Activated T-cell treated with anti-CD3 and anti-CD28 coated beads for 24 hours (primary cell): Measurements from ENCODE around the gene MCOLN3.
"Not testable (repeated sequence)": the region's sequence is repeated elsewhere in the genome, so short reads cannot be mapped to it uniquely, and the experiment has no call there.

Experiments
- DNase-seq: peaks from one replicate; pipeline ENCODE4 v3.0.0-alpha.2; 2020; ENCODE audit warnings: low read depth

MCOLN3 gene

GRCh38 chr1:85049735-85050166, 1.5 kb upstream of the MCOLN3 start:
- DNase-seq: no peak

- DNase-seq: no peak
These were observed 616 bp downstream of the MCOLN3 start for GRCh38 chr1:85047472-85048295.

- no peak for DNase-seq
These were observed 1.2 kb downstream of the MCOLN3 start for GRCh38 chr1:85047144-85047471.

- no peak for DNase-seq
These were observed 5.9 kb downstream of the MCOLN3 start for GRCh38 chr1:85042413-85042812.

DNA sequence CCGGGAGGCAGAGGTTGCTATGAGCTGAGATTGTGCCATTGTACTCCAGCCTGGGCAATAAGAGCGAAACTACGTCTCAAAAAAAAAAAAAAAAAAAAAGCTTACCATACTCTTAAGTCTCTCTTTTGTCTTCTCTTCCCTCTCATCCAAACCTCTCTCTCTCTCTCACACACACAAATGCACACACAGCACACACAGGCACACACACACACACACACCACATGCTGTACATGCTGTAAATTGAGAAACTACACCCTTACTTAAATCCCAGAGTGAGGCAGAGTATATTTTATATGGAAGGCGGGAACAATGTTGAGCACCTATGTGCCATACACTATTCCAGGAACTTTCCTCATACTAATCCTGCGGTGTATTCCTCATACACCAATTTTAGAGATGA, 6.5 kb downstream of the MCOLN3 start:
- DNase-seq: no peak

GRCh38 chr1:85033221-85033620, 15.1 kb downstream of the MCOLN3 start:
- DNase-seq: no peak

DNA sequence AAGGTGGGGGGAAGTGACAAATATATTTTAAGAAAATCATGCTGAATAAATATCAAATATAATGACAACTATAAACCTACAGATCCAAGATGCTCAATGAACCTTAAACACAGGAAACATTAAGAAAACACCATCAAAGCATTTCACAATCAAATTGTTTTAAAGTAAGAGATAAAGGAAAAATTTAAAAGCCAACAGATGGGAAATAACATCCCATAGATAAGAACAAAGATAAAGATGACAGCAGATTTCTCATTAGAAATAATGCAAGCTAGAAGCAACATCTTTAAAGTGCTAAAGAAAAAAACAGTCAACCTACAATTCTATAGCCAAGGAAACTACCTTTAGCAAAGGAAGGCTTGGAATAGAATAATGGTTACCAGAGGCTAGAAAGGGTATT, 17.8 kb downstream of the MCOLN3 start:
- no peak for DNase-seq

DNA sequence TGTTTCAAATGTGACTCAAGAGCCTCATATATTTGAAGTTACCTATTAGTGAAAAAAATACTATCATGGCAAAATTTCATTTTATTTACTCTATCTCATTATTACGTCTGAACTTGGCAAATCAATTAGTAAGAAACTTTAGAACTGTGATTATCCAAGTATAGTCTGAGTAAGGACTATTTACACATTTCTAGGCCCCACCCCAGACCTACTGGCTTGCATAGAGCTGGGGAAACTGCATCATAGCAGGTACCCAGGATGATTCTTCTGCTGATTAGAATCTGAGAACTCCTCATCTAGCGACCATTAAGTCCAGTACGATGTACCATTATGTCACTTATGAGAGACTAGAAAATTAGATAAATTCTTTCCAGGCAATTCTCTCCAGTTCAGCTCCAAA, 20.1 kb downstream of the MCOLN3 start:
- DNase-seq: no peak

DNA sequence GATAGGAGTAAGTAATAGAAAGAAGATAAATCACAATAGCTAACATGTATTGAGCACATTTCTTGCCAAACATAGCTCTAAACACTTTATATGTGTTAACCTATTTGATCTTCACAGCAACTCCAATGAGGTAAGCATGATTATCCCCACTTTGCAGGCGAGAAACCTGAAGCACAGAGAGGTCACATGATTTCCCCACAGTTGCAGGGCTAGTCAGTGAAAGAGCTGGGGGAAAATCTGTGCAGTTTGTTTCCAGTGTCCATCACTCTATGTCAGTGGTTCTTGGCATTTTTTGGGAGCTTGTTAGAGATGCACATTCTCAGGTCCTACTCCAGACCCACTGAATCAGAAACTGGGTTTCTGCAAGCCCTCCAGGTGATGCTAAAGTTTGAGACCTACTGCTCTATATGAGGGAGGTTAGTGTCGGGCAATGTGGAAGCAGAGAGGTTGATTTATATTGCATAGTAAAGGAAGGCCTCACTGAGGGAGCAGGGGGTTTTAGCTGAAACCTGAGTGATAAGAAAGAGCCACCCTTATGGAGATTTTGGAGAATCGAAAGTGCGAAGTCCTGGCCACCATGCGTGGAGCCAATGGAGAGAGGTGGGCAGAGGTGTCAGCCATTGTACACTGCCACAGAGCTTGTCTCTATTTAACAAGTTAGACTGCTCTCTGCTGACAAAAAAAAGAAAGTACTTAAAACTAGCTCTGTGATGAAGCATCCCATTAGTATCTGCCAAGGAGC, 20.9 kb downstream of the MCOLN3 start:
- no peak for DNase-seq

DNA sequence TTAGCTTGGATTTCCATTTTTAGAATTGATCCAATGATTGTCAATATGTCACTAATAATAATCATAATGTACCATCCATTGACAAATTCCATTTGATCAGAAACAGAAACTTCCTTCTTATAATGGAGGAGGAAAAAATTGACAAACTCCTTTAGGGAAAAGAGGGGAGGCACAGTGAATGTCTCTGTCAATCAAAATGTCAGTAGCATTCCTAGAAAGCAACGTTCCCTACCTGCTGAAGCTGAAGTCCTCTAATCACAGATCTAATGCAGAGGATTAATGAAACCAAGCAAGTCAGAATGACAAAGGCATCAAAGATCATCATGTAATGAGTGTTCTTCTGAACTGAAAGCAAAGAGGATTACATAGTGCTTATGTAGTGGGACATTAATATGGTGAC, 22.4 kb downstream of the MCOLN3 start:
- no peak for DNase-seq

DNA sequence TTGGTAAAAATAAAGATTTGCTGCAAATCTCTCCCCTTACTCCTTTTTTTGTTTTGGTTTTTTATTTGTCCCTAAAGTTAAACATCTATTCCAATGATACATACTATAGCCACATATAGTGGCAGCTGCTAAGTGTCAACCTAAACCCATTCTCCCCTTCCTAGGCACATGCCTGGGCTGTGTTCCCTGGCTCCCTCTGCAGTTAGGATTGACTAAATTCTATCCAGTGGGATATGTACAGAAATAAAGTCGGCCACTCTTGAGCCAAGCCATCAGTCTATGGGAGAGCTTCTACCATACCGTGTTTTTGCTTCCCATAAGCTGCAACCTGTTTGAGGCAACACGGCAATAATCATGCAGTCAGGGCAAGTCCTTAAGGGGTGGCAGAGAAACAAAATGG, 23.6 kb downstream of the MCOLN3 start:
- DNase-seq: no peak

GRCh38 chr1:85022700-85023099, 25.6 kb downstream of the MCOLN3 start:
- DNase-seq: no peak

GRCh38 chr1:85019994-85020393, 28.3 kb downstream of the MCOLN3 start:
- DNase-seq: no peak

DNA sequence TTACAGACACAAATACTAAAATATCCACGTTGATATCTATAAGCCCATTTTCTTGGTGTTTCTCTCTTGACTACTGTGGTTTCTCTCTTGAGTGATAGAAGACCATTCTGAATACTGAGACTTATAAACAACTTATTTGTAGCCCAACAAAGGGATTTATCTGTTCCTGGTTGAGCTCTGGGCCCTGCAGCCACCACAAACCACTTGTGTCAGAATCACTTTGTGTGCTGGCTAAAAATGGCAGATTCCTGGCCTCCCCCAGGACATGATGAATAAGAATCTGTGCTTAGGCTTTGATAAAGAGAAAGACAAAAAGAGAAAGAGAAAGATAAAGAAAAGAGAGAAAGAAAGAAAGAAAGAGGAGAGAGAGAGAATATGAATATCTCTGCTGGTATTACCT, 32.5 kb downstream of the MCOLN3 start:
- no peak for DNase-seq

GRCh38 chr1:85005641-85006040, 42.7 kb downstream of the MCOLN3 start:
- DNase-seq: not testable (repeated sequence)

GRCh38 chr1:85001742-85002141, 46.6 kb downstream of the MCOLN3 start:
- no peak for DNase-seq

GRCh38 chr1:84998642-84999280, 49.5 kb downstream of the MCOLN3 start:
- peak; percentile 46 for DNase-seq

GRCh38 chr1:84997667-84998600, 50.4 kb downstream of the MCOLN3 start:
- DNase-seq: no peak

DNA sequence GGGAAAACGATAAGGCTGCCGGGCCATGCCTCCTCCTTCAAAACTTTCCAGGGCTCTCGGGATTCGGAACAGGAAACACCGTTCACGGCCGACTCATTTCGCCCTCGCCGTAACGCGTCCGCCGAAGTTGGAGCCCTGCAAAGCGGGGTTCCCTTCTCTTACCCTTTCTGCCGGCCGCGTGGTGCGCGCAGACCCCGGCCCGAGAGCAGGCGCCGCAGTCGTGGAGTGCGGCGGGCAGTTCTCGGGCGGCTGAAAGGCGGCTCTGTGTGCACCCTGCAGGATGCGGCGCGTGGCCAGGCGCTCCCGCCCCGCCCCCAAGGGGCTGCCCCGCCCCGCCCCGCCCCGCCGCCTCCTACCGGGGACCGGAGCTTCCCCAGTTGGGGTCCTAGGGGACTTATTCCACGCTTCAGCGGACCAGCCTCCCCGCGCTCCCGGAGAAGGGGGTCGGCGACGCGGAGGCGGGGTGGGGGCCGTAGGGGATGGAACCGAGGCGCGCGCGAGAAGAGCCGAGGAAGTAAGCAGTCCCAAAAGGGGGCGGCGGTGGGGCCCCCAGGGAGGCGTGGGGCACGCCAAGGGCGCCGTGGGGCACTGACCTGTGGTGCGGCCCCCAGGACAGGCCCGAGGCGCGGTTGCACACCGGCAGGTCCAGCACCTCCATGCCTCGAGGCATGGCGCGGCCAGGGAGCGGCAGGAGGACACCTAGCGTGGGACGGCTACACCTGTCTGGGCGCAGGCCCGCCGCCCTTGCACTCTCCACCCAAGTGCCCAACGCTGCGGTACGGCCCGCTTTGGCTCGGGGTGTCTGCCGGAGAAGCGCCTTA, 51.2 kb downstream of the MCOLN3 start, which contains the start of gene MCOLN2:
TSS of gene MCOLN2 (minus strand) at position 268 of the 821 bp plus-strand sequence. CDS start at position 27, 241 bp downstream.
- no peak for DNase-seq

DNA sequence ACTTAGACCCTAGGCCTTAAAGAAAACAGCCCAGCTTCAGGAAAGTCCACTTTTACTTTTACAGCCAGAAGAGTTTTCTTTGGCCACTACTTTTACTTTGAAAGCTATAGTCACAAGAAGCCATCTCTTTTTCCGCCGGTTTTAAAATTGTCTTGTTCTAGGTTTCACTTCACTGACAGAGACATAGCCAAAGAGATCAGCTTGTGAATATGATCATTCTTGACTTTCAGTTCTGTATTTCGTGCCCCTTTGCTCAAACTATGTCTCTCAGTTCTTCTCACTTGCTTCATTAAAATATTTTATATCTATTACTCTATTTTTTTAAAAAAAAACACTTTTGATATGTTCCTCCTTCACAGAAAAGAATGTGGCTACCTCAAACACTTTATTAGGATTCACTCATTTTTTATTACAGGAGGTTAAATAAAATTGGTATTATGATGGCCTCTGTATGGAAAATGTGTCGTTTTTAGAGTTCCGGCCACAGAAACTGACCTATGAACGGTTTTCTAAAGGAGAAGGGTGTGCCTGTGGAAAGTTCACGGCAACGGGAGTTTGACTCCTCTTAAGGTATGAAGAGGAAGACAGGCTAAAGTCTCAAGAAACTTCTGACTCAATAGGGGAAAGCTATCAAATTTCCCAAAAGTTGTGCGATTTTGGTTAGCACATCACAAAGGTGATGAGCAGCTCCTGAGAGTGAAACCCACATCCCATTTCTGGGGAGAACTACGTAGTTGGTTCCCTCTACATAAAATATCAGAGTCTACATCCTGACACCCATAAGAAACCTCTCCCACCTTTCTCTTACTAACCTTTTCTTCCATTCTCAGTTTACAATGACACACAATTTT, 52.6 kb downstream of the MCOLN3 start:
- no peak for DNase-seq
